HPDE6-E6E7 (cell line): Measurements from ENCODE around the gene KIR3DL3.
"Not testable (repeated sequence)": the region's sequence is repeated elsewhere in the genome, so short reads cannot be mapped to it uniquely, and the experiment has no call there.

ENCODE experiments used
- DNase-seq: peaks from one replicate; pipeline ENCODE4 v3.0.0; 2011; ENCODE audit warnings: missing footprints; ENCODE audit errors: extremely low spot score

The KIR3DL3 gene

DNA sequence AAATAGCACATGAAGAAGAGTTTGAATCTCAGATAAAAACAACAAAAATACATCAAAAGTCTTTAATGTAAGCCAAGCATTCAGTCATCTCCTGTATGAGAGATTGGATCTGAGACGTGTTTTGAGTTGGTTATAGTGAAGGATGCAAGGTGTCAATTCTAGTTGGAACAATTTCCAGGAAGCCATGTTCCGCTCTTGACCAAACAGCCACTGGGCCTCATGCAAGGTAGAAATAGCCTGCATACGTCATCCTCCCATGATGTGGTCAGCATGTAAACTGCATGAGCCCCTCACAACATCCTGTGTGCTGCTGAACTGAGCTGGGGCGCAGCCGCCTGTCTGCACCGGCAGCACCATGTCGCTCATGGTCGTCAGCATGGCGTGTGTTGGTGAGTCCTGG, at the start of gene KIR3DL3:
Gene KIR3DL3 (plus strand): TSS at position 301 of the 400 bp plus-strand sequence. CDS start 55 bp downstream, at position 356.
- DNase-seq, result no peak

DNA sequence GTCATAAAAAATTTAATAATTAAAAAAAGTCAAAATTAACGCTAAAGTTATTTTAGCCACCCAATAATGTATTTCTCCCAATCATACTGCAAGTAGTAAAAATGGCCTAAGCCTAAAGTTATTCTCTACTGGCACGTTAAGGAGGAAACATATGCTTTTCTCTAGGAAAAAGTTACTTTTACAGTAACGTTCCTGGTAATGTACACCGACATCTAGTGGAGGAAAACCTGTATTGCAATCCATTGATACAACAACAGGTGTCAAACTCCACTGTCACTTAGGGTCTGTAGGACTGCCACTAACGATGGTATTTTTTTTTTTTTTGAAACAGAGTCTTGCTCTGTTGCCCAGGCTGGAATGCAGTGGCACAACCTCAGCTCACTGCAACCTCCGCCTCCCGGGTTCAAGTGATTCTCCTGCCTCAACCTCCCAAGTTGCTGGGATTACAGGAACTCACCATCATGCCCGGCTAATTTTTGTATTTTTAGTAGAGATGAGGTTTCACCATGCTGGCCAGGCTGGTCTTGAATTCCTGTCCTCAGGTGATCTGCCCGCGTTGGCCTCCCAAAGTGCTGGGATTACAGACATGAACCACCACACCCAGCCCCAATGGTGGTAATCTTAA, 47.9 kb upstream of the KIR3DL3 start:
- DNase-seq, result peak; percentile 15

- DNase-seq, result no peak
These were observed 47.0 kb upstream of the KIR3DL3 start for GRCh38 chr19:54677217-54677616.

GRCh38 chr19:54681596-54681995, 42.6 kb upstream of the KIR3DL3 start:
- not testable (repeated sequence) for DNase-seq

GRCh38 chr19:54682306-54682856, 41.9 kb upstream of the KIR3DL3 start:
- no peak for DNase-seq

GRCh38 chr19:54684527-54684926, 39.7 kb upstream of the KIR3DL3 start:
- DNase-seq, result peak; percentile 7

- no peak for DNase-seq
These were observed 32.5 kb upstream of the KIR3DL3 start for GRCh38 chr19:54691582-54692297.

- DNase-seq, result no peak
These were observed 32.0 kb upstream of the KIR3DL3 start for GRCh38 chr19:54692298-54692615.

- no peak for DNase-seq
These were observed 29.6 kb upstream of the KIR3DL3 start for GRCh38 chr19:54694648-54695047.

DNA sequence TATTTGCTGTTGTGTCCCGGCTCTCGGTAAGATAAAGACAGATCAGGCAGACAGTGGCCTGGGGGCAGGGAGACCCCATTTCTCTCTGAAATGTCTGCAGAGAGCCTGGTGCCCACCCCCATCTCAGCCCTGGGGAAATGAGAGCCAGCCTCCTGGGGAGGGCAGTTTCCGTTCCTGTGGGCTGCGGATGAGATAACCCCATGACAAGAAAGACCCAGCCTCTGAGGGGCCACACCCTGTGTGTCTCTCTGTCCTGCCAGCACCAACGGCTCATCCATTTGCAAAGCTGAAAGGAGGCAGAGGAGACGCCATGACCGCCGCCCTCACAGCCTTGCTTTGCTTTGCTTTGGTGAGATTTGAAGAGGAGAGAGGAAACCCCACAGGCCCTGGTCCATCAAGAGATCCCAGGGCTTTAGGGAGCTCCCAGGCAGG, 28.1 kb upstream of the KIR3DL3 start:
- DNase-seq, result no peak

- no peak for DNase-seq
These were observed 27.5 kb upstream of the KIR3DL3 start for GRCh38 chr19:54696766-54697165.

DNA sequence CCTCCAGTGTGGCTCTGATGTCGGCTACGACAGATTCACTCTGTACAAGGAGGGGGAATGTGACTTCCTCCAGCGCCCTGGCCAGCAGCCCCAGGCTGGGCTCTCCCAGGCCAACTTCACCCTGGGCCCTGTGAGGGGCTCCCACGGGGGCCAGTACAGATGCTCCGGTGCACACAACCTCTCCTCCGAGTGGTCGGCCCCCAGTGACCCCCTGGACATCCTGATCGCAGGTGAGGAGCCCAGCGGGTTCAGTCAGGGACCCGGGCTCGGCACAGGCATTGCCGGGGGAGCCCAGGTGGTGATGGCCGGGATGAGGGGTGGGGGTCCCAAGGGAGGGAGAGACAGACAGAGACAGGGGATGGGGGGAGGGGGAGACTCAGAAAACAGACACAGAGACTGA, 26.5 kb upstream of the KIR3DL3 start:
- DNase-seq, result not testable (repeated sequence)

- DNase-seq, result no peak
These were observed 19.3 kb upstream of the KIR3DL3 start for GRCh38 chr19:54704928-54705327.

GRCh38 chr19:54707962-54708361, 16.3 kb upstream of the KIR3DL3 start:
- DNase-seq, result no peak

DNA sequence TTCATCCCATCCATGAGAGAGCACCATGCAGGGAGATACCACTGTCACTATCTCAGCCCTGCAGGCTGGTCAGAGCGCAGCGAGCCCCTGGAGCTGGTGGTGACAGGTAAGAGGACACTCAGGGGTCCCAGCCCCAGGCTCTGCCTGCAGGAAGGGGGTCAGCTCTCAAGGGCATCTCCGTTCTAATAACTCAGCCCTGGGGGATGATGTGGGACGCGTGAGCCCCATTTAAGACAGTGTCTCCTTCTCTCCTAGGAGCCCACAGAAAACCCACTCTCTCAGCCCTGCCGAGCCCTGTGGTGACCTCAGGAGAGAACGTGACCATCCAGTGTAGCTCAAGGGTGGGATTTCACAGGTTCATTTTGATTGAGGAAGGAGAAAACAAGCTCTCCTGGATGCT, 15.5 kb upstream of the KIR3DL3 start:
- no peak for DNase-seq

DNA sequence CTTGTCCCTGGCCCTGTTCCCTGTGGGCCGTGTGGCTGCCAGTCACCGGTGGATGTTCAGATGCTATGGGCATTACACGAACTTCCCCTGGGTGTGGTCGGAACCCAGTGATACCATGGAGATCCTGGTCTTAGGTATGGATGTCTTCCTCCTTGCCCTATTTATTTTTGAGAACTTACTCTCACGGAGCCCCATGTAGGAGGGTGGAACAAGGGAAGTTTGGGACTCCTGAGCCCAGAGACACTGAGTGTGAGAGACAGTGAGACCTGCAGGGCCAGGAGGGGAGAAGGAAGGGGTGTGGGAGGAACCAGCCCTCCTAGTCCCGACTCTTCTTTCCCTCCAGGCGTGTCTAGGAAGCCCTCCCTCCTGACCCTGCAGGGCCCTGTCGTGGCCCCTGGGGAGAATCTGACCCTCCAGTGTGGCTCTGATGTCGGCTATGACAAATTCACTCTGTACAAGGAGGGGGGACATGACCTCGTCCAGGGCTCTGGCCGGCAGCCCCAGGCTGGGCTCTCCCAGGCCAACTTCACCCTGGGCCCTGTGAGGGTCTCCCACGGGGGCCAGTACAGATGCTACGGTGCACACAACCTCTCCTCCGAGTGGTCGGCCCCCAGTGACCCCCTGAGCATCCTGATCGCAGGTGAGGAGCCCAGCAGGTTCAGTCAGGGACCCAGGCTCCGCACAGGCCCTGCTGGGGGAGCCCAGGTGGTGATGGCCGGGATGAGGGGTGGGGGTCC, 14.9 kb upstream of the KIR3DL3 start:
- no peak for DNase-seq

- not testable (repeated sequence) for DNase-seq
These were observed 14.3 kb upstream of the KIR3DL3 start for GRCh38 chr19:54709956-54710355.

GRCh38 chr19:54724644-54725043, 402 bp downstream of the KIR3DL3 start:
- DNase-seq, result no peak

- no peak for DNase-seq
These were observed 1.1 kb downstream of the KIR3DL3 start for GRCh38 chr19:54725321-54725720.

DNA sequence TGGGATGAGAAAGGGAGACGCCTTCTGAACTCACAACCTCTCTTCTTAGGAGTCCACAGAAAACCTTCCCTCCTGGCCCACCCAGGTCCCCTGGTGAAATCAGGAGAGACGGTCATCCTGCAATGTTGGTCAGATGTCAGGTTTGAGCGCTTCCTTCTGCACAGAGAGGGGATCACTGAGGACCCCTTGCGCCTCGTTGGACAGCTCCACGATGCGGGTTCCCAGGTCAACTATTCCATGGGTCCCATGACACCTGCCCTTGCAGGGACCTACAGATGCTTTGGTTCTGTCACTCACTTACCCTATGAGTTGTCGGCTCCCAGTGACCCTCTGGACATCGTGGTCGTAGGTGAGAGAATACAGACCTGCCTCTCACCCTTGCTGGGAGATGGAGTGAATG, 3.3 kb downstream of the KIR3DL3 start:
- no peak for DNase-seq

GRCh38 chr19:54728167-54728566, 3.9 kb downstream of the KIR3DL3 start:
- DNase-seq, result no peak

DNA sequence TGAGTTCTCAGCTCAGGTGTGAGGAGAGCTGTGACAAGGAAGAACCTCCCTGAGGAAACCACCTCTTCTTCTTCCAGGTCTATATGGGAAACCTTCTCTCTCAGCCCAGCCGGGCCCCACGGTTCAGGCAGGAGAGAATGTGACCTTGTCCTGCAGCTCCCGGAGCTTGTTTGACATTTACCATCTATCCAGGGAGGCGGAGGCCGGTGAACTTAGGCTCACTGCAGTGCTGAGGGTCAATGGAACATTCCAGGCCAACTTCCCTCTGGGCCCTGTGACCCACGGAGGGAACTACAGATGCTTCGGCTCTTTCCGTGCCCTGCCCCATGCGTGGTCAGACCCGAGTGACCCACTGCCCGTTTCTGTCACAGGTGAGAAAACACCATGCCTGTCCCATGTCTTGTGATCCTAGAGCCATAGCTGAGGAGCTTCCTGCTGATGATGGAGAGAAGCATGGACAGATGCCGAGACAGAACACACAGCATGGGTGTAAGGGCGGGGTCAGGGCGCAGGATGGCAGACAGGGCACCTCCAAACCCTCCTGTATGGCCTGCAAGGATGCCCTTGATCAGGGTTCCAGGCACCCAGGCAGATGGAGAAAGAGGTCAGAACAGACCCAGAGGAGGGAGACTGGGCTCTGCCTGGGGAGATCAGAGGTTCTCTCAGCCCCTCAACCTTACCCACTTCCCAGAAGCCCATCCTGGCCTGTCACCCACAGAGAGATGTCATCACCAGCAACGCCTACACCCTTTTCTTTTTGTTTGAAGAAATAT, 5.4 kb downstream of the KIR3DL3 start:
- no peak for DNase-seq
